Measurements from ENCODE around the gene IL17D.

GRCh38 chr13:20701461-20701860, 2.0 kb upstream of the IL17D start:
- TF ChIP-seq TAF1 (IDR thresholded peaks at IDR 0.05; ENCODE audit: borderline replicate concordance, low read depth, low read length) = no peak
- no peak for TF ChIP-seq POLR2A (IDR thresholded peaks at IDR 0.05; ENCODE audit: low read depth, low read length)

All from GM12892 (cell line).